ENCODE data around the gene TMEM179. TPM values are rescaled to one million over a fixed set of nuclear protein-coding genes. Genes with fewer than 3 reads are reported as not detected.
"Not testable (repeated sequence)": the region's sequence is repeated elsewhere in the genome, so short reads cannot be mapped to it uniquely, and the experiment has no call there.

Gene TMEM179
- total RNA-seq, 1 donor from 2014 or later: 0.39 TPM

DNA sequence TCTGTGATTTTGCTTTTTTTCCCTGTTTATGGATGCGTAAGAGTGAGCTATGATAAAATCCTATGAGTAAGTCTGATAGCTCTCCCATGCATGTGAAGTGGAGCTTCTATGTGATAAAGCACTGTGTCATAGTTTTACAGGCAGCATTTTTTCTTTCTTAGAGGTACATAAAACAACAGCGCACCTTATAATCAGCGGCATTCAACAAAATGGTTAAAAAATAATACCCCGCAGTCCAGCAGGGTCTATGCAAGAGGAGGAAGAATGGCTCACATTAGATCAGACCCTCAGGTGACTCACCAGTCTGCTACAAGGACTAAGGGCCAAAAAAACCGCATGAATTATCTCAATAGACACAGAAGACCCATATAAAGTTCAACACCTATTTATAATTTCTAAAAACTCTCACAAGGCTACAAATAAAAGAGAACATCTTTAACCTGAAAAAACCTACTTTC, 33.0 kb upstream of the TMEM179 start:
- no peak for DNase-seq

DNA sequence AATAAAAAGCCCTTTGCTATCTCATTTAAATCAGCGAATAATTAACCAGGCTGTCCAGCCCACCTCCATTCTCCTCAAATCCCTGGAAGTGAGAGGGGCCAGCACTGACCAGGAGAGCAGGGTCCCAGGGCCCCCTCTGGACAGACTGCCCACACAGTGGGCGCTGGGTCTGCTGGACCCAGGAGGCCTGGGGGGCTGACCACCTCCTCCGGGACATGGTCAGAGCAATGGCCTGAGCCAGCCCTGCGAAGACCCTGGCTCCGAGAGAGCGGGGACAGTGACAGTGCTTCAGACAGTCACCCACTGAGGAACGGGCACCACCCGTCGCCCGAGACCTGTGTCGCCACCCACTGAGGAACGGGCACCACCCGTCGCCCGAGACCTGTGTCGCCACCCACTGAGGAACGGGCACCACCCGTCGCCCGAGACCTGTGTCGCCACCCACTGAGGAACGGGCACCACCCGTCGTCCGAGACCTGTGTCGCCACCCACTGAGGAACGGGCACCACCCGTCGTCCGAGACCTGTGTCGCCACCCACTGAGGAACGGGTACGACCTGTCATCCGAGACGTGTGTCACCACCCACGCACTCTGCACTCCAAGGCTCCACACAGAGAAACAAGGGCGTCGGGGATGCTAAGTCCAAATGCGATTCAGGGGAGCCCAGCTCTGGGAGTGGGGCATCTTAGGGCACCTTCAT, 32.4 kb upstream of the TMEM179 start:
- DNase-seq: not testable (repeated sequence)

DNA sequence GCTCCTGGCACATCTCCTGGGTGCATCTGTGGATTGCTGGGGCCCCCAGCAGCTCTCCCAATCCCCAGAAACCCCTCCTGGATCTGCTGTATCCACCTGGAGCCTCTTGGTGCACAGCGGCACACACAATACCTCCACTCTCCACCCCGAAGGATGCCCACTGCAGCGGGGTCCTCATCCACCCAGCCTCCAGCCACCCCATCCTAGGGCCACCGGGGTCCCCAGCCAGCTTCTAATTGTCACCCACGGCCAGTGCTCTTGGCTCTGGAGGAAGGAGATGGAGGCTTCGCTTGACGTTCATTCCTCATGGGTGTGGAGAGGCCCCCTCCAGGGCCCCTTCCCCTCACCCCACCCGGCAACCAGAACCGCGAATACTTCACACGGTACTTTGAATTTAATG, 31.6 kb upstream of the TMEM179 start:
- no peak for DNase-seq

DNA sequence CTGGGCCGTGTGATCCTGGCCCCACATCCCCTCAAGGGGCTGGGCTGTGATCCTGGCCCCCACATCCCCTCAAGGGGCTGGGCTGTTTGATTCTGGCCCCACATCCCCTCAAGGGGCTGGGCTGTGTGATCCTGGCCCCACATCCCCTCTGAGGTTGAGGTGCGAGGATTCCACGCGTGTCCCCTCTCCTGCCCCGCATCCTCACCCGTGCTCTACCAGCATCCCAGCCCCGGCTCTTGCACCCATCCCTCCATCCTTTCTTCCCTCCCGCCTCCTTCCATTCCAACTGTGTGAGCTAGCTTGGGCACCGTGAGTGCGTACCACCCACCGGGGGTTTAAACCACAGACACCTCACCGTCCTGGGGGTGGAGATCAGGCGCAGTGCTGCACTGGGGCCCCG, 31.1 kb upstream of the TMEM179 start:
- DNase-seq: no peak

DNA sequence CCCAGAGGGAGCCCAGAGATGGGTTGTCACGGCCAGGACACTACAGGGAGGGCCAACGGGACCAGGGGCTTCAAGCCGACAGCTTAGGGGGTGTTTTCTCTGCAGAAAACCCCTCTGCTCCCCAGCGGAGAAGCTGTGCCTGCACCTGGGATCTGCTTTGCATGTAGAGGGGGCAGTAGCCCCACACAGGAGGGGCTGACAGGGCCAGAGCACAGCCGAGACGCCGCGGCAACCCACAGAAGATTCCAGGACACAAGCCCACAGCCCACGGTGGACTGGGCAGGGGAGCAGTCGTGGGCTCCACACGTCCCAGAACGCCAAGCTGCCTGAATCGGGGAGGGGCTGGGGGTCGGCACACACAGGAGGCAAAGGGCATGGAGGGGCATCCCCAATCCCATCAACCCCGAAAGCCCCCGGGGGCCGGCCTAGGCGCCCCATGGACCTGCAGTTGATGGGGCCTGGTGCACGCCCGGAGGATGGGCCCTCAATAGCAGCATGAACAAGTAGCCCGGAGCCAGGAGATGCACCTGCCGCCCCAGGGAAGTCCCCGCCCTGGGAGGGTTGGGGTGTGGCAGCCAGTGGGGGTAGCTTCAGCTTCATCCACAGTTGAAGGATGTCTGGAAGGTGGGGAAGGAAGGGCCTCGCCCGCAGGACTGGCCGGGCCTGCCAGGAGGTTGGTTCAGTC, 30.5 kb upstream of the TMEM179 start:
- no peak for DNase-seq

DNA sequence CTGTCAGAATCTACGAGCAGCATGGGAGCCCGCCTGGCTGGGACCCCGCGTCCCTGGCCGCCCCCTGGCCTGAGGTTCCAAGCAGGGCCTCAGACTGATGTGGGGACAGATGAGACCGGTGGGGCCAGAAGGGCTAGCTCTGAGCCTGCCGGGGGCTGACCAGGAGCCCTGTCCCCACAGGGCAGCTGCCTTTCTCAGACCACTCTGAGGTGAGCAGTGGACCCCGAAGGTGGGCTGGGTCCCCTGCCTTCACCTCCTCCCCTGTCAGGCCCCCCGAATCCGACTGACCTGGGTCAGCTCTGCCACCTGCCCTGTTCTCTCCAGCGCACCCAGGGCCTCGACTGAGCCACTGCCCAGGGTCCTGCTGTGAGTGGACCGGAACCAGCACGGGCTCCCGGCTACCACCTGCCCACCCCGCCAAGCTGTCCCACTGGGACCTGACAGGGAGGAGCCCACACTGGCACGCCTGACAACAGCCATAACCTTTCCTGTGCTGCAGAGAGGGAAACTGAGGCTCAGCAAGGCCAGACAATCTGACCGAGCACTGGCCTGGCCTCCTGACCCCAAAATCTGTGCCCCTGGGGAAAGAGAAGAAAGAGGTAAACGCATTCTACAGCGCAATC, 29.7 kb upstream of the TMEM179 start:
- no peak for DNase-seq

DNA sequence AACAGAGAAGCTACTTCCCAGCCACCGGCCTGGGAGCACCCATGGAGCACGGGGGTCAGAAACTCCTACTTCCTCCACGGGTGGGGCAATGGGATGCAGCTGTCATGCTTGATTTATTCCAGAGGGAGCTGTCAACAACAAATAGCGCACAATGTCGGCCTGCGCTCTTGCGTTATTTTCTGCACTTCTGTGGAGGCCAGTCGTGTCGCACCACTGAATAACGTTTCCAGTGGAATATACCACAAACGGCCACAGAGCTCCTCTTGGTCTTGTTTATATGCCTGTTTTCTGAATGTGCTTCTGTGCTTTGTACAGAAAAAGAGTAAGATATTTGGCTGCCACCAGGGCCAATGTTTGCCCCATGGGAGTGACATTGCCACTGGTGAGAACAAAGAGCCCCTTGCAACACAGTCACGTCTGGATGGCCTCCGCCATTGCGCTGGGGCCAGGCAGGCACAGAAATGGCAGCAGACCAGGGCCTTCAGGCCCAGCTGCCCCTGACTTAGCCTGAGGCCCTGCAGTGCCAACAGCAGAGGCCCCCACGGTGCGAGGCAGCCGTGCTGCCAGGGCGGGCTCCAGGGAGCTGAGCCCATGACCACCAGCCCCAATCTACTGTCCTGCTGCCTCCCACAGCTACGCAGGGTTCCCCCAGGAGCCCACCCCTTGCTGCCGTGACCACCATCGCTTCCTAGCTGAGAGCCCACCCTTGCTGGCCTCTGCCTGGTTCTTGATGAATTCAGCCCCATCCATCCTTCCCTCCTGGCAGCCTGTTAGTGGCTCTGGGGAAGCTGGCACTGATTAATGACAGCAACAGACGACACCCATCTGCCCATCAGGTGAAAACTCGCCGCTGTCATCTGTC, 28.9 kb upstream of the TMEM179 start:
- DNase-seq: no peak

DNA sequence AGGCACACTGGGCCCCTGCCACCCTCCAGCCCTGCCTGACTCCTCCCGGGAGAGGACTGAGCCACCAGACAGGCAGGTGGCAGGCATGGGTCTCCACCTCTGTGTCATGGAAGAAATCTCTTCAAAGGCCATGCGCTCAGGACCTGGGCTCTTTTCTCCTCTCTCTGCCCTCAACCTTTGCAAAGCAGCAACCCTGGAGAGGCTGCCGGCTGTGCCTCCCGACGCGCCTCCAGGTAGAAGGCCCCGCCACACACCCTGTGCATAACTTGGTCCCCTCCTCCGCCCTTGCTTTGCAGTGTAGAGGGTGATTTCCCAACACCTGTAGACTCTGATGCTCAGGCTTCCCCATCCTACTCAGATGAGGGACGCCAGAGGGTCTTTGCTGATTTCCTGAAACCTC, 28.2 kb upstream of the TMEM179 start:
- DNase-seq: no peak

DNA sequence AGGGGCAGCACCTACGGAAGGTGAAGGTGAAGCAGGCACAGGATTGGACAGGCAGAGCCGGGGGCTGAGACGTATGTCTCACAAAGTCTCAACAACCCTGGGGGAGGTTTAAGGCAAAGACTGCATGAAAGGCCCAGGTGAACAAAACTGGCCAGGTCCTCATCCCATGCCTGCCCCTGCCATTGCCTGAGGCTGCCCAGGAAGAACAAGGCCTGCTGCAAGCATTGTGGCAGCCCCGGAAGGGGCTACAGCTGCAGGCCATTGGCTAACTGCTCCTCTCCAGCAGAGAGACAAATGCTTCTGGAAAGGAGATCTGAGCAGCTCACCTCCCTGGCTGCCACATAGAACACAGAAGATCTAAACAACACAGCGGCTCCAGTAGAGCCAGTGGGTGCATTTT, 20.4 kb upstream of the TMEM179 start:
- no peak for DNase-seq

DNA sequence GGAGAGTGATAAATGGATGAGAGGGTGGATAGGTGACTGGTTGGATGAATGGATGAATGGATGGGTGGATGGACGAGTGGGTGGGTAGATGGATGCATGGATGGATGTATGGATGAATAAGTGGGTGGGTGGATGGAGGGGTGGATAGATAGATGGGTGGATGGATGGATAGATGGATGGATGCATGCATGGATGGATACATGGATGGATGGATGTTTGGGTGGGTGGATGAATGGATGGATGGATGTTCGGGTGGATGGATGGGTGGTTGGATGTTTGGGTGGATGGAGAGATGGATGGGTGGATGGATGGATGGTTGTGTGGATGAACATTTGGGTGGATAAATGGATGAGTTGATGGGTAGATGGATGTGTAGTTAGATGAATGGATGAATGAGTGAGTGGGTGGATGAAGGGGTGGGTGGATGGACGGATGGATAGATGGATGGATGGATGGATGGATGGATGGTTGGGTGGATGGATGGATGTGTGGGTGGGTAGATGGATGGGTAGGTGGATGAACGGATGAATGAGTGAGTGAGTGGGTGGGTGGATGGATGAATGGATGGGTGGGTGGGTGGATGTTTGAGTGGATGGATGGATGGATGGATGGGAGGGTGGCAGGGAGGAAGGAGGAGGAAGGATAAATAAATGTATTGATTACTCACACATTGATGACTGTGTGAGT, 9.7 kb upstream of the TMEM179 start:
- DNase-seq: no peak

DNA sequence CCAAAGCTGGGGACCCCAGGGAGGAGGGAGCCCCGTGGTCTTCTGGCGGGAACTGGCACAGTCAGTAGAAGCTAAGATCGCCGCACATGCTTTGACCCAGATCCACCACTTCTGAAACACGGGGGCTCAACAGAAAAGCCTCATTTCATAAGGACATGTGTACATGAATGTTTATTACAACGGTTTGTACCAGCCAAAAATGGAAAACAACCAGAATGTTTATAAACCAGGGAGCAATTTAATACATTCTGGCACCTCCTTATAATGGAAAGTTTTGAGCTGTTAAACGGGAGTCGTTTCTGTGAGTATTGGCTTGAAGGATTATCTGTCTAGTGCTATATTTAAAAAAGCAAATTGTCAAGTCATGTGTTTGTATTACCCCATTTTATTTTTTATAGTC, 7.3 kb upstream of the TMEM179 start:
- DNase-seq: no peak

DNA sequence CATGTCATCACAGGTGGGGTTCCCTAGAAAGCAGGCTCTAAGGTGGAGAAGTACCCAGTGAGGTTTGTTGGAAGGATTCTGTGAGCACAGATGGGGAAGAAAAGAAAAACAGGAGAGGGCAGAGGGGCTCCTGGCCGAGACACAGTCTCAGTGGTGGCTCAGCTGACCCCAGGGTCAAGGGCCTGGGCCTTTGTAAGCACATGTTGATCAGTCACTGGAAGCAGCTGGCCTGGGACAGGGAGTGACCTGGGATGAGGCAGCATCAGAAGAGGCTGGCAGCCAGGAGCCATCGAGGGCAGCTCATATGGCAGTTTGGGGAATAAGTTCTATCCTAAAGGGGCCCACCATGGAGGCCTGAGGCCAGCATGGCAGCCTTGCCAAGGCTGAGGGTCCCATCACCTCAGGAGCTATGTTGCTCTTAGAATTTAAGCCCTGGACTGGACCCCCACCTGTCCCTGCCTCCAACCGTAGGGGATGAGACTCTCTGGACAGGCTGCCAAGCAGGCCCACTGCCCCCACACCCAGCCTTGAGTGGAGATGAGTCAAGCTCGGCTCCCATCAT, 6.3 kb upstream of the TMEM179 start:
- DNase-seq: no peak

DNA sequence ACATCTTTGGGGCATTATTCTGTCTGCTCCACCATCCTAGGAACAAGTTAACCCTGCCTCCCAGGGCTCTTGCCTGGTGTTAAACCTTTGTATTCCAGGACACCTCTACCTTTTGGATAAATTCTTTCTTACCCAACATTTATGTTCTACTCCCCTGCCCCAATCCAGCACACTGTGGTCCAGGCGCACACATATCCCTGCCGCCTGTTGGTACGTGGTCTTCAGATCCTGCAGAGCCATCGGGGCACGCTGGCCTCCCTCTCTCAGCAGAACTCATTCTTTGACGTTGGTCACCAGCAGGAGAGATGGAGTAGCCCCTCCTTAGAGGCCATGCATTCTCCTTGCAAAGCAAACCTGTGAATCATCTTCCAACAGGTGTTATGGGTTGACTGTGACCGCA, 5.1 kb upstream of the TMEM179 start:
- DNase-seq: no peak

DNA sequence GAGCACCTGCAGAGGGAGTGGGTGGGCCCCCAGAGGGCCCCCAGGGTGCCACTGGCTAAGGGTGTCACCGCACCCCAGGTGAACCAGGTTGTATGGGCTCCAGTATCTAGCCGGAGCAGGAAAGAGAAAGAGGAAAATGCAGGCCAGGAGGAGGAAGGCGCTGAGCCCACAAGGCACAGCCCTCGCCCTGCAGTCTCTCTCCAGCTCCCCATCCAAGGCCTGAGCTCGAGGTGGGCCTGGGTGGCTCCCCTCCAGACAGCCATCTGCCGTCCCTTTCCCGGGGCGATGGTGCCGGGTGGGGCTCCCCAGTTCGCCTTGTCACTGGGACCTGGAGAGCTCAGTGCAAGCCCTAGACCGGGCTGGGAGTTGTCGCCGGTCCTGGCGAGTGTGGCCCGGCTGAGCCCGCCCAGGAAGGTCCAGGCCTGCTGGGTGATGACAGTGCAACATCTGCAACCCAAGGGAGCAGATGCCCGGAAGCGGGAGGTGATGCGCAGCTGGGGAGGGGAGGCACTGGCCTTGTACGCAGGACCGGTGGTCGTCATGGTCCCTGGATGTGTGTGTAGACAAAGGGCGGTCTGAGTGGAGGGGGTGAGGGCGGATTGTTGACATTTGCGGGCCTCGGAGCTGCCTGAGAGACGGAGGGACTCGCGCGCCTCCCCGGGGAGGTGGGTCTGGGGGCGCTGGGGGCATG, 716 bp downstream of the TMEM179 start:
- DNase-seq: no peak

DNA sequence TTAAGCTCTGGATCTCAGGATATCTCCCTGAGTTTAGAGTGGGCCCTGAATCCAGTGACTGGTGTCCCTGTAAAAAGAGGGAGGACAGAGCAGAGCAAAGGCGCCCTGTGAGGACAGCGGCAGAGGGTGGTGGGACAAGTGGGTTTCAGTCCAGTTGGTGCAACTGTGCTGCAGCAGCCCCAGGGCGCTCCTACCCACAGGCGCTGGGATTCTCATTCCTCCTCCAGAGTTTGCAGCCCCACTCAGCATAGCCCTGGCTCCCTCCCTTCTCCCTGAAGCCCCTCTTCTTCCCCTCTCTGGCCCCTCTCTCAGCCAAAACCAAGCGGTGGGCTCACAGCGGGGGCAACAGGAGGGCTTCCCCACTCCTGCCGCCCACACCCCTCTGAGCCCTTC, 1.6 kb downstream of the TMEM179 start:
- no peak for DNase-seq

DNA sequence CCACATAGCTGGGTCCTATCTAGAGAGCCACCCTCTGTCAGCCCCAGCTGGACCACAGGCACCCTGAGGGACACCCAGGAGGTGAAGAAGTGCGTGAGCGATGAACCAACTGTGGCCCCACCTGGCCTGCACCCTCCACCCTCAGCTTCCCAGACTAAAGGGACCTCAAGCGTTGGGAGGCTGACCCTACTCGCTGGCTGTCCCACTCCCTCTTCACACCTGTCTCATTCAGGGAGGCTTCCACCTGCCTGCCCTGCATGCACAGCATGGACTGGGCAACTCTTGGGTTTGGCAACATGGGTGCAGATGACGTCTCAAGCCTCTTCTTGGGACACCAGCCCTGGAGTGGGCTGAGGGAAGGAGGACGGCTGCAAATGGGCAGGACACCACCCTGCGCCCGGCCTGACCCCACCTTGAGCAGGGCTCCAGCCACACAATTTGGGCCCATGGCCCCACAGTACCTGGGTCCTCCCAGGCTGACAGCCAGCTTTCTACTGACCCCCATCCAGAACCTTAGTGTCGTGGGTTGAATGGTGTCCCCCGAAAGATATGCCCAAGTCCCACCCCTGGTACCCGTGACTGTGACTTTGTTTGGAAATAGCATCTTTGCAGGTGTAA, 2.1 kb downstream of the TMEM179 start:
- DNase-seq: no peak

DNA sequence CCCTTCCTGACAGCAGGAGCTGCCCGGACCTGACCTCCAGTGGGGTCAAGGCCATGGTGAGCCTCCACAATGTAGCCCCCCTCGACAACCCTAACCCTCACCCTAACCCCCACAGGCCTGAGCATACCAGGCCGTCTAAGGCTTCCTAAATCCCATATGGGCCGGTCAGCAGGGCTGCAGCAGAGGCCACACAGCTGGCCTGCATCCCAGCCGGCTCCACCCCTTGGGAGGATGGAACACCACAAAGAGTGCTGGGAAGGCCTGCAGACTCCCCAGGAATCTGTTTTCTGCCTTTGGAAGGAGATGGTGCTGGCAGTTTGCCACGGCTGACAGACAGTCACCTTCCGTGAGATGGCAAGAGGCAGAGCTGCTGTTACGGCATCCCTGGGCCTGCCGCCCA, 2.8 kb downstream of the TMEM179 start:
- no peak for DNase-seq

DNA sequence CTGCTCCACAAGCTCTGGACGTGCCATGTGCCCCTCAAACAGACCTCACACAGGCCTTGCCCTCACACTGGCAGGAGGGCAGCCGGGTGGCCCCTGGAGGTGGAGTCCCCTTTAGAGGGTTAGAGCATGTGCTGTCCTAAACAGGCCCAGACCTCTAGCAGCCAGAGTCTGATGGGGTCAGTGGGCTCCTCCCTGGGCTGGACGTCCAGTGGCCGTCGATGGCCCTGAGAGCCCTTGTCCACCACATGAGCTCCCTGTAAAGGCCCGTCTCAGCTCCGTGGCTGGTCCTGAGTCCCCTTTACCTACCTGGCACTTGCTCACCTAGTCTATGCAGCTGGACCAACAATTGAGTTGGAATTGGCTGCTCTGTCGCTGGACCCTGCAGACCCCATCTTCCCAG, 3.8 kb downstream of the TMEM179 start:
- no peak for DNase-seq

DNA sequence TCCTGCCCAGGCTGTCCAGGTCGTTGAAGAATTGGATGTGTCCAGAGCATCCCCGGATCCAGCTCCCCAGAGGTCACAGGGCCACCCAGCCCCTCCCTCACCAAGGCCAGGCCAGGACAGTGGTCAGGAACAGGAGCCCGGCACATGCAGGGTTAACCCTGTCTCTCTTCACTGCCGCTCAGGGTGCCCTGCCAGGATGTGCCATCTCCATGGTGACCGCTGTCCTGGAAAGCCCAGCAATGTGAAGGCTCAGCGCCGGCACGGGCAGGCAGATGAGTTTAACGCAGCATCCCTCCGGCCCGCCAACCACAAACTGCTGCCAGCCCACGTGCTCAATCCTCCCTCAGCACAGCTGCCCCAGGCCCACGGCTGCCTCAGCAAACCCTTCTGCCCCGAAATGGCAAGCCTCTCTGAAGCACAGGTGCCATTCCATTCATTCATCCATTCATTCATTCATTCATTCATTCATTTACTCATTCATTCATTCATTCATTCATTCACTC, 4.4 kb downstream of the TMEM179 start:
- DNase-seq: no peak

DNA sequence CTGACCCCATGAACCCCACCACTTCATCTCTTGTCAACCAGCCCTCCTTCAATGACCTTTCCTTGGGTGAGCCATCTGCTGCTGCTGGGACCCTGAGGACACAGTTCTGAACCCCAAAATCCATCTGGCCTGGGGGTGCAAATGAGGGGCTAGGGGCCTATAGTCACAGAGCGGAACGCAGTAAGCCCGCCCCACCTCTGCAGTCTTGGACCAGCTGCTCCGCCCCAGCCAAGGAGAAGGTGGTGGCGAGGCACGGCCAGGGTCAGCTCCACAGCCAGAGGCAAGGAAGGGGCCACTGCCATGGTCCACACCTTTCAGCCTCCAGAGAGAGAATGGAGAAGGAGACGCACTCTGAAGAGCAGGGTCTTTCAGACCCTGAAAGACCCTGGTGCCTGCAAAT, 5.1 kb downstream of the TMEM179 start:
- no peak for DNase-seq

DNA sequence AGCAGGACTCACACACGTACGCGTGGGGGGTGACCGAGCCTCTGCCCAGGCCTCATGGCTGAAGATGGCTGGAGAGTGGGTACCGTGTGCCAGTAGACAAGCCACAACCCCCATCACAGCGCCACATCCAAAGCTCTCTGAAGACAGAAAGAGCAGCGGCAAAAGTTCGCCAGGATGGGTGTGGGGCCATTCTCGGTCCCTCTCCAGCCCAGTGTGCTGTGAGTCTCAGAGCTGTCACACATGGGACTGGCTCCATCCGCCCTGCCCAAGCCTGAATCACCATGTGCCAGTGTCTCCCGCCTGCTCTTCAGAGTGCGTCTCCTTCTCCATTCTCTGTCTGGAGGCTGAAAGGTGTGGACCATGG, 5.7 kb downstream of the TMEM179 start:
- DNase-seq: no peak
